GM18867 (cell line): ENCODE results near the gene OR4D2.

Experiments
- ATAC-seq: cut with Tn5 transposase; IDR thresholded peaks from one replicate; pipeline ENCODE4 v1.9.1; 2021; ENCODE audit warnings: mild to moderate bottlenecking, moderate library complexity; ENCODE audit not compliant: unreplicated experiment

Gene OR4D2

GRCh38 chr17:58207451-58207850 lies 40.7 kb downstream of the OR4D2 start:
- no peak for ATAC-seq

- no peak for ATAC-seq
Measured at GRCh38 chr17:58208344-58208743, 41.6 kb downstream of the OR4D2 start.

GRCh38 chr17:58210922-58211321 lies 44.1 kb downstream of the OR4D2 start:
- no peak for ATAC-seq

- ATAC-seq: no peak
Measured at GRCh38 chr17:58215685-58216084, 48.9 kb downstream of the OR4D2 start.

- ATAC-seq: no peak
Measured at GRCh38 chr17:58217766-58218165, 51.0 kb downstream of the OR4D2 start.

GRCh38 chr17:58219007-58219788 lies 52.4 kb downstream of the OR4D2 start, which contains the start of gene MKS1:
TSS of gene MKS1 (minus strand) at chr17:58219255. CDS start at chr17:58219230, 25 bp downstream.
- peak; percentile 97 for ATAC-seq

- ATAC-seq: no peak
Measured at GRCh38 chr17:58219789-58220183, 53.0 kb downstream of the OR4D2 start.
